ENCODE results near the gene SRXN1.

GRCh38 chr20:695165-695866 is 42.3 kb upstream of the SRXN1 start:
- TF ChIP-seq FOXM1 (IDR thresholded peaks at IDR 0.05; ENCODE audit: borderline replicate concordance) = no peak
- no peak for TF ChIP-seq FOXA1 (IDR thresholded peaks at IDR 0.05)
- TF ChIP-seq SUZ12 (IDR thresholded peaks at IDR 0.05) = no peak
- no peak for TF ChIP-seq ZNF384 (IDR thresholded peaks at IDR 0.05)
- TF ChIP-seq ELF4 (IDR thresholded peaks at IDR 0.05) = no peak
- TF ChIP-seq HDGF (IDR thresholded peaks at IDR 0.05; ENCODE audit: borderline replicate concordance) = no peak
- no peak for TF ChIP-seq TARDBP (IDR thresholded peaks at IDR 0.05)
- no peak for TF ChIP-seq SP1 (IDR thresholded peaks at IDR 0.05)
- TF ChIP-seq FOXK2 (IDR thresholded peaks at IDR 0.05) = no peak

Data from HEK293T (cell line).